Esophagus muscularis mucosa (tissue), 4 donors: ENCODE measurements around the gene SEPTIN8. TPM values are rescaled to one million over a fixed set of nuclear protein-coding genes. Genes with fewer than 3 reads are reported as not detected.

ENCODE experiments used
- DNase-seq: peaks from one replicate; pipeline ENCODE4 v3.0.0-alpha.2; 2017; ENCODE audit errors: extremely low spot score
- H3K27ac ChIP-seq, 4 donors: fragments of 200-600 bp; sonication (generic); replicated peaks in 1 of 4; 1 replicate in 3 of 4; 2 replicates in 1 of 4; pipeline ENCODE4 v1.5.1; 2016 to 2019; ENCODE audit warnings: mild to moderate bottlenecking in 1 of 4
- H3K27me3 ChIP-seq, 4 donors: fragments of 200-600 bp; sonication (generic); one replicate each; pipeline versions ENCODE4 v1.5.1 to v1.6.0; 2016 to 2019
- H3K36me3 ChIP-seq, 4 donors: fragments of 200-600 bp; sonication (generic); one replicate each; pipeline ENCODE4 v1.5.1; 2016 to 2019
- H3K4me1 ChIP-seq, 4 donors: fragments of 200-600 bp; sonication (generic); one replicate each; pipeline ENCODE4 v1.5.1; 2016 to 2019
- H3K4me3 ChIP-seq, 4 donors: fragments of 200-600 bp; sonication (generic); 1 replicate in 2 of 4; 2 replicates in 2 of 4; pipeline ENCODE4 v1.5.1; 2016 to 2019; ENCODE audit warnings: mild to moderate bottlenecking in 4 of 4, moderate library complexity in 1 of 4
- H3K9me3 ChIP-seq, 4 donors: fragments of 200-600 bp; sonication (generic); 1 replicate in 3 of 4; 2 replicates in 1 of 4; pipeline ENCODE4 v1.5.1; 2016 to 2019
- EP300 ChIP-seq: sonication (generic); formaldehyde crosslinking; IDR thresholded peaks from one replicate; pipeline ENCODE4 v1.6.1; 2017; ENCODE audit warnings: antibody characterized with exemption
- POLR2A ChIP-seq: fragments of 450-650 bp; IDR thresholded peaks from one replicate; pipeline ENCODE4 v1.6.1; 2017; ENCODE audit warnings: antibody characterized with exemption, moderate library complexity, mild to moderate bottlenecking, low read depth
- POLR2AphosphoS5 ChIP-seq, 2 donors: sonication (generic); formaldehyde crosslinking; IDR thresholded peaks; one replicate each; pipeline ENCODE4 v1.6.1; 2017; ENCODE audit warnings: antibody characterized with exemption in 2 of 2
- WGBS: methylation state at CpG from one replicate; pipeline ENCODE4 v1.1.5; 2018; 5-methylcytosine and 5-hydroxymethylcytosine counted together
- intact Hi-C: fragments of 100-400 bp; cut with DNase I; formaldehyde crosslinking; loops from one replicate; pipeline ENCODE4 v1.15.1; 2023
- total RNA-seq, 4 donors: library from RNA; depleted of rRNA; stranded (reverse); fragments of >200 nt; gene quantifications; one replicate each; pipeline versions ENCODE4 v1.1.0 to v1.2.1, GENCODE V29; 2016
- TF ChIP-seq, protein P1 (sequence below), 3 experiments: fragments of 200-600 bp in 2 of 3; fragments of 450-650 bp in 1 of 3; sonication (generic) in 2 of 3; IDR thresholded peaks; one replicate each; pipeline ENCODE4 v1.5.1; 2017 to 2019; ENCODE audit warnings: antibody characterized with exemption in 3 of 3, mild to moderate bottlenecking in 2 of 3, moderate library complexity in 1 of 3

The SEPTIN8 gene
- total RNA-seq, 4 donors from 2014 or later: 26.7 to 42.8 (median 36.9) TPM

DNA sequence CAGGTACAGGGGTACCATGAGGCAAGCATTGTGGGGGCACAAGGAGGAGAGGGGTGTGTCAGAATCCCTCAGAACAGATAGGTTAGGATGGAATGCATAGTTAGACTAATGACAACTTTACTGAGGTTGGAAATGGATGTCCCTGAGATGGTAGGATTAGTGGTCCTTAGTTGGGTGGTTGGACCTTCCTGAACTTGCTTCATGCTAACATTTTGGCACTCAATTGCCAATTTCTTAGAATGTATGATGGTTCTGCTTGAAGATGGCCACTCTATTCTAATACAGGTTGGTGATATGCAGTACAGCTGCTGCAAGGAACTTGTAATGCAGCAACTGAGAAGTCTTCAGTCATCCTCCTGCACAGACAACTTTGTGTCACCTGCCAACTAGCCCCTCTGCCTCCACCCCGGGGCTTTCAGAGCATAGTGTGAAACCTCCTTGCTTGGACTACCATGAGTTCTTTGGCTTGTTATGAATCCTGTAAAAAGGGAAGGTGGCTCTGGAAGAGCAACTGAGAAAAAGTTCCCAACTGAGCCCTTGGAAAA, 24.4 kb downstream of the SEPTIN8 start:
- H3K36me3 ChIP-seq: peaks cover 7 to 19% (median 11%) of the 10 kb centered on the region in 4 donors
- H3K9me3 ChIP-seq: no peaks in the 10 kb centered on the region
- no peak overlapping the region for H3K27ac ChIP-seq
- 93% methylated on average over 1 of the region's 1 CpG for WGBS
- peaks cover under 1 to 12% (median 6%) of the 10 kb centered on the region in 4 donors for H3K27me3 ChIP-seq
- no peak for TF ChIP-seq EP300
- TF ChIP-seq POLR2A: no peak
- no peak overlapping the region for H3K4me3 ChIP-seq
- intact Hi-C loops: loop anchor here (10.0 kb wide), 1 partner anchor 62 kb away; the partner anchor contains the start of gene SOWAHA
- no peak for DNase-seq
- H3K4me1 ChIP-seq: peaks cover under 1 to 3% (median 3%) of the 10 kb centered on the region in 4 donors

DNA sequence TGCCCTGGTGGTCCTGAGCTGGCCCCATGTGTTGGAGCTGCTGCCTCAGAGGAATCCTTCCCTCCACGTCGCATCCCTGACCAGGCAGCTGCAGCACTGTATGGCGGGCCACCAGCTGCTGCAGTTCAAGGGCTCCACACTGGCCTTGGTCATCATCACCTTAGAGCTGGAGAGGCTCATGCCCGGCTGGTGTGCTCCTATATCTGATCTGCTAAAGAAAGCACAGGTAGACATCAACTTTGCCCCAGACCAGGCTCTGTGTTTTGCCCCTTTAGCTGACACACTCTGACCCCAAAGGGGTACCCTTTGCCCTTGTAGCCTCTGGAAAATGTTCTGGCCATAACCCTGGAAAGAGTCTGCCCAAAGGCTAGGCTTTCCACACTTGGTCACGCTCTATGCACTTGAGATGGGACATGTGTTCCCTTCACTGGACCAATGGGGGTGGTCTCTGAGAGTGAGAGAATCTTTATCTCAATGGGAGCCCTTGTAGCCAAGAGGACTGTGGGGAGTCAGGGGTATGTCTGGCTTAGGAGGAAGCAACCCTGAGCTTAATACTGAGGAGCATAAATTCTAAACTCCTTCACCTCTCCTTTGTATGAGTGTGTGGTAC, 25.0 kb downstream of the SEPTIN8 start:
- Histone ChIP-seq H3K27me3 (peaks cover 7 to 18% (median 10%) of the 10 kb centered on the region in 4 donors), H3K4me1 (peaks cover 7 to 9% (median 8%) of the 10 kb centered on the region in 4 donors), H3K27ac (no peak overlapping the region), H3K9me3 (no peaks in the 10 kb centered on the region), H3K4me3 (no peak overlapping the region), H3K36me3 (peaks cover 3 to 13% (median 7%) of the 10 kb centered on the region in 4 donors)
- WGBS: 88% methylated on average over 1 of the region's 5 CpGs
- intact Hi-C loops: loop anchor here (10.0 kb wide), 1 partner anchor 63 kb away; the partner anchor contains the start of gene SOWAHA
- no peak for TF ChIP-seq EP300
- no peak for TF ChIP-seq POLR2A
- TF ChIP-seq, protein P1, sequence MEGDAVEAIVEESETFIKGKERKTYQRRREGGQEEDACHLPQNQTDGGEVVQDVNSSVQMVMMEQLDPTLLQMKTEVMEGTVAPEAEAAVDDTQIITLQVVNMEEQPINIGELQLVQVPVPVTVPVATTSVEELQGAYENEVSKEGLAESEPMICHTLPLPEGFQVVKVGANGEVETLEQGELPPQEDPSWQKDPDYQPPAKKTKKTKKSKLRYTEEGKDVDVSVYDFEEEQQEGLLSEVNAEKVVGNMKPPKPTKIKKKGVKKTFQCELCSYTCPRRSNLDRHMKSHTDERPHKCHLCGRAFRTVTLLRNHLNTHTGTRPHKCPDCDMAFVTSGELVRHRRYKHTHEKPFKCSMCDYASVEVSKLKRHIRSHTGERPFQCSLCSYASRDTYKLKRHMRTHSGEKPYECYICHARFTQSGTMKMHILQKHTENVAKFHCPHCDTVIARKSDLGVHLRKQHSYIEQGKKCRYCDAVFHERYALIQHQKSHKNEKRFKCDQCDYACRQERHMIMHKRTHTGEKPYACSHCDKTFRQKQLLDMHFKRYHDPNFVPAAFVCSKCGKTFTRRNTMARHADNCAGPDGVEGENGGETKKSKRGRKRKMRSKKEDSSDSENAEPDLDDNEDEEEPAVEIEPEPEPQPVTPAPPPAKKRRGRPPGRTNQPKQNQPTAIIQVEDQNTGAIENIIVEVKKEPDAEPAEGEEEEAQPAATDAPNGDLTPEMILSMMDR (IDR thresholded peaks at IDR 0.05): no peak
- no peak for TF ChIP-seq POLR2AphosphoS5 (IDR thresholded peaks at IDR 0.05)
- DNase-seq: no peak

- H3K27me3 ChIP-seq: peaks cover 9 to 24% (median 15%) of the 10 kb centered on the region in 4 donors
- intact Hi-C loops: loop anchor here (10.0 kb wide), 1 partner anchor 63 kb away; the partner anchor contains the start of gene SOWAHA
- peaks cover 0 to 8% (median 7%) of the 10 kb centered on the region in 4 donors for H3K36me3 ChIP-seq
- no peaks in the 10 kb centered on the region for H3K9me3 ChIP-seq
- no peak overlapping the region for H3K27ac ChIP-seq
- TF ChIP-seq POLR2AphosphoS5 (IDR thresholded peaks at IDR 0.05) (no peak), POLR2A (no peak), EP300 (no peak)
- TF ChIP-seq, protein P1 (IDR thresholded peaks at IDR 0.05): no peak
- H3K4me3 ChIP-seq: no peak overlapping the region
- H3K4me1 ChIP-seq: peaks cover 9 to 13% (median 13%) of the 10 kb centered on the region in 4 donors
- 76% methylated on average over 7 of the region's 7 CpGs for WGBS
- no peak for DNase-seq
Observed at GRCh38 chr5:132751444-132751843, 25.6 kb downstream of the SEPTIN8 start.

- Histone ChIP-seq H3K4me1 (peaks cover 9 to 13% (median 13%) of the 10 kb centered on the region in 4 donors), H3K4me3 (no peak overlapping the region), H3K36me3 (peaks cover 0 to 8% (median 7%) of the 10 kb centered on the region in 4 donors), H3K9me3 (no peaks in the 10 kb centered on the region), H3K27ac (no peak overlapping the region), H3K27me3 (peaks cover 9 to 32% (median 19%) of the 10 kb centered on the region in 4 donors)
- intact Hi-C loops: loop anchor here (10.0 kb wide), 1 partner anchor 64 kb away; the partner anchor contains the start of gene SOWAHA
- TF ChIP-seq EP300 (no peak), POLR2AphosphoS5 (IDR thresholded peaks at IDR 0.05) (no peak), POLR2A (no peak)
- TF ChIP-seq, protein P1 (IDR thresholded peaks at IDR 0.05): no peak
- DNase-seq: peak; percentile 75
- WGBS: 81% methylated on average over 10 of the region's 10 CpGs
Observed at GRCh38 chr5:132750471-132751230, 26.4 kb downstream of the SEPTIN8 start.
